HEK293T (cell line): ENCODE measurements around the gene LPO.

Experiments
- BHLHE40 ChIP-seq: fragments of 450-650 bp; IDR thresholded peaks from 2 replicates; pipeline ENCODE4 v1.6.1; 2016; ENCODE audit warnings: mild to moderate bottlenecking, moderate library complexity, borderline replicate concordance
- CTBP1 ChIP-seq: fragments of 450-650 bp; IDR thresholded peaks from 2 replicates; pipeline ENCODE4 v1.6.1; 2016; ENCODE audit warnings: borderline replicate concordance
- ELF4 ChIP-seq: fragments of 450-650 bp; IDR thresholded peaks from 2 replicates; pipeline ENCODE4 v1.6.1; 2017; ENCODE audit warnings: antibody characterized with exemption
- FOXK2 ChIP-seq: fragments of 450-650 bp; IDR thresholded peaks from 2 replicates; pipeline ENCODE4 v1.6.1; 2016; ENCODE audit warnings: mild to moderate bottlenecking
- FOXM1 ChIP-seq: fragments of 450-650 bp; IDR thresholded peaks from 2 replicates; pipeline ENCODE4 v1.6.1; 2017; ENCODE audit warnings: mild to moderate bottlenecking, borderline replicate concordance
- HDGF ChIP-seq: fragments of 450-650 bp; IDR thresholded peaks from 2 replicates; pipeline ENCODE4 v1.6.1; 2017; ENCODE audit warnings: antibody characterized with exemption, borderline replicate concordance
- L3MBTL2 ChIP-seq: fragments of 450-650 bp; conservative IDR thresholded peaks from 2 replicates; pipeline ENCODE4 v1.6.1; 2016; ENCODE audit warnings: mild to moderate bottlenecking
- LEF1 ChIP-seq: fragments of 450-650 bp; IDR thresholded peaks from 2 replicates; pipeline ENCODE4 v1.6.1; 2017; ENCODE audit warnings: mild to moderate bottlenecking, borderline replicate concordance
- SP1 ChIP-seq: fragments of 450-650 bp; IDR thresholded peaks from 2 replicates; pipeline ENCODE4 v1.6.1; 2017
- TARDBP ChIP-seq: fragments of 450-650 bp; IDR thresholded peaks from 2 replicates; pipeline ENCODE4 v1.6.1; 2016
- ZNF384 ChIP-seq: fragments of 450-650 bp; IDR thresholded peaks from 2 replicates; pipeline ENCODE4 v1.6.1; 2016

GRCh38 chr17:58283674-58284612 lies 45.6 kb downstream of the LPO start:
- TF ChIP-seq SP1: no peak
- TF ChIP-seq FOXM1: no peak
- no peak for TF ChIP-seq L3MBTL2
- no peak for TF ChIP-seq HDGF
- TF ChIP-seq BHLHE40: no peak
- no peak for TF ChIP-seq CTBP1
- TF ChIP-seq TARDBP: no peak
- TF ChIP-seq ELF4: no peak
- TF ChIP-seq ZNF384: no peak
- no peak for TF ChIP-seq FOXK2
- no peak for TF ChIP-seq LEF1
